GM12891 (cell line): ENCODE measurements around the gene ZDHHC11.

Source experiments
- PAX5 ChIP-seq: IDR thresholded peaks from 2 replicates; pipeline ENCODE4 v1.6.1; 2011; ENCODE audit warnings: low read length, moderate library complexity, mild to moderate bottlenecking; ENCODE audit not compliant: insufficient read depth, severe bottlenecking
- POLR2A ChIP-seq: IDR thresholded peaks from 2 replicates; pipeline ENCODE4 v1.6.1; 2011; ENCODE audit warnings: low read depth, low read length, control low read depth
- POLR2AphosphoS5 ChIP-seq: IDR thresholded peaks from 2 replicates; pipeline ENCODE4 v1.6.1; 2011; ENCODE audit warnings: low read depth, low read length, control low read depth
- POU2F2 ChIP-seq: IDR thresholded peaks from 2 replicates; pipeline ENCODE4 v1.6.1; 2011; ENCODE audit warnings: low read depth, mild to moderate bottlenecking, control low read depth, low read length, moderate library complexity
- SPI1 ChIP-seq: IDR thresholded peaks from 2 replicates; pipeline ENCODE4 v1.6.1; 2011; ENCODE audit warnings: low read depth, low read length, control low read depth
- TAF1 ChIP-seq: IDR thresholded peaks from 2 replicates; pipeline ENCODE4 v1.6.1; 2011; ENCODE audit warnings: low read depth, low read length, control low read depth

GRCh38 chr5:766666-767431 lies 83.9 kb downstream of the ZDHHC11 start:
- TF ChIP-seq SPI1, result no peak
- TF ChIP-seq TAF1, result no peak
- no peak for TF ChIP-seq POLR2A
- TF ChIP-seq POLR2AphosphoS5, result no peak
- TF ChIP-seq POU2F2, result no peak
- TF ChIP-seq PAX5, result no peak
